Astrocyte of the spinal cord (primary cell): ENCODE data around the gene LPO.

ENCODE experiments used
- DNase-seq: peaks from one replicate; pipeline ENCODE4 v3.0.0; 2011; ENCODE audit warnings: low read depth, low spot score
- H3K4me3 ChIP-seq: 2 replicates; pipeline ENCODE4 v1.5.1; 2011; ENCODE audit warnings: low read depth, mild to moderate bottlenecking, low read length, moderate library complexity
- CTCF ChIP-seq: IDR thresholded peaks from 2 replicates; pipeline ENCODE4 v1.5.1; 2012; ENCODE audit warnings: low read depth, mild to moderate bottlenecking, low read length, inconsistent platforms
- in situ Hi-C: cut with HindIII; loops from 2 replicates; pipeline ENCODE4 v1.10.0; 2017; ENCODE audit warnings: low sequenced_read_pairs

Gene LPO

GRCh38 chr17:58245428-58246103, 7.2 kb downstream of the LPO start:
- no peak overlapping the region for H3K4me3 ChIP-seq
- no peak for DNase-seq
- TF ChIP-seq CTCF = no peak
- in situ Hi-C loops = no loop called here

DNA sequence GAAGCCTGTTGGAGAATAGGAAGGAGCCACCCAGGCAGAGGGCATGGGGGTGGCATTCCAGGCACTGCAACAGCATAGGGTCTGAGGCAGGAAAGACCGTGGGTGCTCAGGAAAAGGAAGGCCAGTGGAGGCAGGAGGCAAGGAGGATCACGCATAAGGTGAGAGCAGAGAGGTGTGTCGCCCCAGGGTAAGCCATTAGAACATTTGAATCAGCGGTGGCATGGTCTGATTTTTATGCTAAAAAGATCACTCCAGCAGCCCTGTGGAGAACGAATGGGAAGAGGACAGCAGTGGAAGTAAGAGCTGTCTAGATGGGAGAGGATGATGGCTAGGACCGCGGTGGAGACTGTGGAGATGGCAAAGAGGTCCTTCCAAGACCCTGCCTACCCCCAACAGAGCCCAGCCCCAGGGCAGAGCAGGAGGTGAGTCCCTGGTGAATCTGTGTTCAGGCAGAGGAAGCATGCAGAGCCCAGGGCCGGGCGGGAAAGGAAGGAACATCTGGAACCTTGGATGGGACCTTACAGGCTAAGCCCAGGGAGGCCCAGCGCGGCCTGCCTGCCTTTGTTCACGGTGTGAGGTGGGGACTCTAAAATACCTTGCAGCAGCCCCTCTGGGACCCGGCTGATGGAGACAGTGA, 7.8 kb downstream of the LPO start:
- no peak overlapping the region for H3K4me3 ChIP-seq
- no peak for DNase-seq
- TF ChIP-seq CTCF = no peak
- in situ Hi-C loops = no loop called here

GRCh38 chr17:58246781-58247180, 8.4 kb downstream of the LPO start:
- no peak for TF ChIP-seq CTCF
- in situ Hi-C loops = no loop called here
- no peak for DNase-seq
- H3K4me3 ChIP-seq = no peak overlapping the region

DNA sequence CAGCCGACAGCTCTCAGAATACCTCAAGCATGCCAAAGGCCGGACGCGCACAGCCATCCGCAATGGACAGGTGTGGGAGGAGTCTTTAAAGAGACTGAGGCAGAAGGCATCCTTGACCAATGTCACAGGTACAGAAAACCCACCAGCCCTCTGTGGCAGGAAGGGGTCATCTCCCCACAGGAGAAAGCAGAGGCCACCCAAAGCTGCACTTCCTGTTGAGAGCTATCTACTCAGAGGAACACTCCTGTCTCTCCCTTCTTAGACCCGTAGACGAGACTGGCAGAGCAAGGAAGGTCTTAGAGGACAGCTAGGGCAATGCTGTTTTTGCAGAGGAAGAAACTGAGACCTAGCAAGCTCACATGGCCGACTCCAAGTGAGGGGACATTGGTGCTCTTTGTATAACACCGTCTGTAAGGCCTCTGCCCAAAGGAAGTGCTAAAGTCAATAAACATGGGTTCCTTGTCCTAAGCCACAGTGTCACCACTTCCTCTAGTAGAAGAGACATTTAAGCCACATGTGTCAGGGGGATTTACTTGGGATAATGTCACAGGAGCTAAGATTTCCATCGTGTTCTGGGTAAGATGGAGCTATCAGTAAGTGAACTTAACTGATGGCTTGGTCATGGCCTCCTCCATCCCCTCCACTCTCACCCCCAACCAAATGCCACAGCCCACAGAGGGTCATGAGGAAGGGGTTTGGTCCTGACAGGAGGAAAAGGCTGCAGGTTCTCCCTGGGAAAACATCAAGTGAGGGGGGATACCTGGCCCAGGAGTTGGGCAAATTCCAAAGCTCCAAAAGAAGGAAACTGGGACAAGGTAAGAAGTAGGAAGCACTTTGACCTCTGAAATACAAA, 9.4 kb downstream of the LPO start:
- no peak overlapping the region for H3K4me3 ChIP-seq
- in situ Hi-C loops = no loop called here
- DNase-seq = no peak
- no peak for TF ChIP-seq CTCF

DNA sequence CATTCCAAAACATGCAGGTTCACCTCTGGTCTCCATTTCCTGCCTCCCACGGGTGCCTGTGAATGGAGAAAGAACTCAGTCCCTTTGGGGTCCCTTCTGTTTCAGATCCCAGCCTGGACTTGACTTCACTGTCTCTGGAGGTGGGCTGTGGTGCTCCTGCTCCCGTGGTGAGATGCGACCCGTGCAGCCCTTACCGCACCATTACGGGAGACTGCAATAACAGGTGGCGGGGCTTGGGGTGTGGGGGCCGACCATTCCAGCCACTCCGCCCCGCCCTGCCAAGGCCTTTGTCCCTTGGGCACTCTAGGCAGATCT, 10.5 kb downstream of the LPO start:
- H3K4me3 ChIP-seq = no peak overlapping the region
- TF ChIP-seq CTCF = no peak
- no peak for DNase-seq
- in situ Hi-C loops = no loop called here

DNA sequence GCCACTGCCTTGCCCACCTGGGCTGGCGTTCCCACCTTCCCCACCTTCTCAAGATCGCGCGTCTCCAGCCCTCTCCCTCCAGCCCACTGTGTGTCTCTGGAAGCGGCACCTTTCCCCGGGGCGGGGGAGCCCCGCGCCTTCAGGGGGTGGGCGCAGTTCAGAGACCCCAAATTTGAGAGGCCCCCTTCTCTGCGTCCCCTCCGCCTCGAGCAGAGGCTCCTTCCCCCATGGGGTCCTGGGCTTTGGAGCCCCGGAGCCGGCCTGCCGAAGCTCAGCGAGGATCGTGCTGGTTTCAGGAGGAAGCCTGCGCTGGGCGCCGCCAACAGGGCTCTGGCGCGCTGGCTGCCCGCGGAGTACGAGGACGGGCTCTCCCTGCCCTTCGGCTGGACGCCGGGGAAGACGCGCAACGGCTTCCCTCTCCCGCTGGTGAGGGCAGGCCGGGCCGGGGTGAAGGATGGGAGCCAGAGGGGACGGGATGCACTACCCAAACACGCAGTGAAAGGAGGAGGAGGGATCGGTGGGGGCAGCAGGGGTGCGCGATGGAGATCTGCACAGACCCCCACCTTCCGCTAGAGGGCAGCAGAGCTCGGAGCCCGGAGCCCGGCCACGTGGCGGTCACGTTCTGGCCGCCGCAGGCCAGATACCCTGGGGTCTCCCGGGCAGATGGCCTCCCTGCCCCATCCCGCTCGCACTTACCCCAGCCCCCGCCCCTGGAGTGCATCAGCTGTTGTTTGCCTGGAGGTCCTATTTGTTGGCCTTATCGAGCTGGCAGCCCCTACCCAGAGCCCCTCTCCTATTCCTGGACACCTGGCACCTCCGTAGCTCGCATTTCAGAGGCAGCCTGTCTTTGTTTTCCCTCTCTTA, 11.1 kb downstream of the LPO start:
- peak overlapping the region; percentile 34 for H3K4me3 ChIP-seq
- DNase-seq = peak; percentile 41
- TF ChIP-seq CTCF = peak; percentile 93
- in situ Hi-C loops = no loop called here
